Gastrocnemius medialis (tissue), 4 donors: ENCODE data around the gene ALKBH6. TPM values are rescaled to one million over a fixed set of nuclear protein-coding genes. Genes with fewer than 3 reads are reported as not detected.

Experiments
- total RNA-seq, 4 donors: library from RNA; depleted of rRNA; stranded (reverse); fragments of >200 nt; gene quantifications; one replicate each; pipeline versions ENCODE4 v1.1.0 to v1.2.3, GENCODE V29; 2016

Gene ALKBH6
- total RNA-seq, 4 donors from 2014 or later: 10.6 to 50.1 (median 19.0) TPM

Other genes with a start within 250 kb of the ALKBH6 start
- 1 to 10 TPM in 3 of 4 donors, under 1 TPM in 1; 0.22 to 4.7 (median 2.2) TPM for gene ARHGAP33, start 238.6 kb downstream of the ALKBH6 start, total RNA-seq
- gene PRODH2, start 201.4 kb downstream of the ALKBH6 start, total RNA-seq: under 1 TPM in 1 of 4 donors, not detected in 3; 0.13 TPM
- gene NPHS1, start 161.7 kb downstream of the ALKBH6 start, total RNA-seq: not detected
- gene KIRREL2, start 157.3 kb downstream of the ALKBH6 start, total RNA-seq: not detected
- under 1 TPM in 2 of 4 donors, not detected in 2; 0.27 to 0.33 TPM for gene APLP1, start 145.6 kb downstream of the ALKBH6 start, total RNA-seq
- gene NFKBID, start 113.7 kb downstream of the ALKBH6 start, total RNA-seq: 1 to 10 TPM in 3 of 4 donors, not detected in 1; 1.2 to 2.7 (median 2.3) TPM
- 1 to 10 TPM in 2 of 4 donors, not detected in 2; 1.2 to 1.5 TPM for gene HCST, start 111.7 kb downstream of the ALKBH6 start, total RNA-seq
- gene TYROBP, start 105.9 kb downstream of the ALKBH6 start, total RNA-seq: 10 to 100 TPM in 3 of 4 donors, 1 to 10 TPM in 1; 7.2 to 25.6 (median 18.2) TPM
- gene LRFN3, start 77.8 kb downstream of the ALKBH6 start, total RNA-seq: 10 to 100 TPM in 2 of 4 donors, 1 to 10 TPM in 2; 7.4 to 18.2 (median 12.8) TPM
- gene SDHAF1, start 19.0 kb downstream of the ALKBH6 start, total RNA-seq: 10 to 100 TPM; 42.8 to 54.9 (median 49.9) TPM
- under 1 TPM in 1 of 4 donors, not detected in 3; 0.36 TPM for gene SYNE4, start 5.4 kb downstream of the ALKBH6 start, total RNA-seq
- gene CLIP3, start 18.7 kb upstream of the ALKBH6 start, total RNA-seq: 1 to 10 TPM in 3 of 4 donors, under 1 TPM in 1; 0.61 to 3.2 (median 1.8) TPM
- gene THAP8, start 40.1 kb upstream of the ALKBH6 start, total RNA-seq: 10 to 100 TPM in 1 of 4 donors, 1 to 10 TPM in 3; 6.1 to 10.5 (median 6.1) TPM
- 1 to 10 TPM in 2 of 4 donors, under 1 TPM in 2; 0.20 to 2.1 (median 1.0) TPM for gene WDR62, start 40.7 kb upstream of the ALKBH6 start, total RNA-seq
- not detected for gene OVOL3, start 96.9 kb upstream of the ALKBH6 start, total RNA-seq
- gene POLR2I, start 100.7 kb upstream of the ALKBH6 start, total RNA-seq: 10 to 100 TPM; 61.0 to 88.7 (median 79.4) TPM
- 100 to 1,000 TPM in 2 of 4 donors, 10 to 100 TPM in 2; 57.4 to 122 (median 96.7) TPM for gene TBCB, start 101.3 kb upstream of the ALKBH6 start, total RNA-seq
- gene CAPNS1, start 125.9 kb upstream of the ALKBH6 start, total RNA-seq: 100 to 1,000 TPM in 3 of 4 donors, 10 to 100 TPM in 1; 94.8 to 252 (median 165) TPM
- gene COX7A1, start 138.2 kb upstream of the ALKBH6 start, total RNA-seq: 100 to 1,000 TPM; 165 to 421 (median 223) TPM
- gene ZNF565, start 200.5 kb upstream of the ALKBH6 start, total RNA-seq: 1 to 10 TPM; 1.7 to 5.3 (median 2.3) TPM
- 100 to 1,000 TPM in 1 of 4 donors, 10 to 100 TPM in 3; 47.8 to 108 (median 91.2) TPM for gene ZNF146, start 200.9 kb upstream of the ALKBH6 start, total RNA-seq